PC-9 (cell line): ENCODE data around the gene ST6GALNAC6. TPM values are rescaled to one million over a fixed set of nuclear protein-coding genes. Genes with fewer than 3 reads are reported as not detected.
A peak's percentile ranks its signal among the peaks of the same experiment; 100 is the strongest.

Experiments used
- BruUV-seq: library from RNA; stranded (reverse); fragments of 400-500 nt; replicated peaks from 2 replicates; lab custom pipeline; 2021; lab: Mats Ljungman, UMichigan
- CTCF ChIA-PET: fragments of 300-600 bp; sonication (Branson Sonifier 250); formaldehyde crosslinking; loops from one replicate; lab custom pipeline; 2022; ENCODE audit warnings: antibody characterized with exemption; lab: Charles Lee
- POLR2A ChIA-PET: fragments of 300-600 bp; sonication (Branson Sonifier 250); formaldehyde crosslinking; loops from one replicate; lab custom pipeline; 2022; ENCODE audit warnings: antibody characterized with exemption; ENCODE audit not compliant: unreplicated experiment; lab: Charles Lee
- DNase-seq, 2 experiments: peaks; one replicate each; pipeline versions ENCODE4 v3.0.0 to v3.0.0-alpha.2; 2015 to 2022; ENCODE audit warnings: mixed read lengths in 1 of 2
- H2AFZ ChIP-seq: fragments of 200-600 bp; sonication (generic); 2 replicates; pipeline ENCODE4 v1.8.1; 2017; ENCODE audit warnings: antibody characterized with exemption
- H3F3A ChIP-seq: fragments of 200-600 bp; sonication (generic); 2 replicates; pipeline ENCODE4 v1.8.1; 2017; ENCODE audit warnings: antibody characterized with exemption, mild to moderate bottlenecking, low read depth; ENCODE audit not compliant: insufficient read depth
- H3K27ac ChIP-seq: fragments of 200-600 bp; sonication (generic); 2 replicates; pipeline ENCODE4 v1.6.1; 2016; ENCODE audit warnings: mixed run types
- H3K27me3 ChIP-seq: fragments of 200-600 bp; sonication (generic); 2 replicates; pipeline ENCODE4 v1.6.1; 2016; ENCODE audit warnings: low read depth, mixed run types; ENCODE audit not compliant: insufficient read depth
- H3K36me3 ChIP-seq: fragments of 200-600 bp; sonication (generic); 2 replicates; pipeline ENCODE4 v1.6.1; 2016; ENCODE audit warnings: low read depth, mixed run types
- H3K4me1 ChIP-seq: fragments of 200-600 bp; sonication (generic); replicated peaks from 2 replicates; pipeline ENCODE4 v1.6.1; 2016; ENCODE audit warnings: mixed run types; ENCODE audit not compliant: insufficient read depth
- H3K4me2 ChIP-seq: fragments of 200-600 bp; sonication (generic); 2 replicates; pipeline ENCODE4 v1.6.1; 2017; ENCODE audit warnings: mixed run types
- H3K4me3 ChIP-seq: fragments of 200-600 bp; sonication (generic); 2 replicates; pipeline ENCODE4 v1.6.1; 2016; ENCODE audit warnings: mixed run types
- H3K79me2 ChIP-seq: fragments of 200-600 bp; sonication (generic); 2 replicates; pipeline ENCODE4 v1.6.1; 2017; ENCODE audit warnings: low read depth, mixed run types
- H3K9me2 ChIP-seq: fragments of 200-600 bp; sonication (generic); 2 replicates; pipeline ENCODE4 v1.8.1; 2017; ENCODE audit warnings: mild to moderate bottlenecking; ENCODE audit not compliant: insufficient read depth
- H3K9me3 ChIP-seq: fragments of 200-600 bp; sonication (generic); 2 replicates; pipeline ENCODE4 v1.8.1; 2016; ENCODE audit warnings: low read depth; ENCODE audit not compliant: insufficient read depth
- H4K20me1 ChIP-seq: fragments of 200-600 bp; sonication (generic); 2 replicates; pipeline ENCODE4 v1.8.1; 2017; ENCODE audit not compliant: insufficient read depth
- EZH2 ChIP-seq: fragments of 200-600 bp; sonication (generic); IDR thresholded peaks from 2 replicates; pipeline ENCODE4 v1.8.0; 2017; ENCODE audit warnings: antibody characterized with exemption, low read depth
- intact Hi-C: fragments of 100-400 bp; cut with micrococcal nuclease; formaldehyde crosslinking; loops from one replicate; pipeline ENCODE4 v1.10.0; 2022; ENCODE audit not compliant: unreplicated experiment
- total RNA-seq: library from RNA; stranded (reverse); gene quantifications from 2 replicates; pipeline ENCODE4 v1.2.3, GENCODE V29; 2021
- TF ChIP-seq, protein P1 (sequence below): fragments of 200-600 bp; sonication (generic); conservative IDR thresholded peaks from 2 replicates; pipeline ENCODE4 v1.6.1; 2017; ENCODE audit warnings: mixed run types, antibody characterized with exemption, mild to moderate bottlenecking, moderate library complexity

The ST6GALNAC6 gene
- total RNA-seq, 1 experiment from 2014 or later: 23.3 TPM

DNA sequence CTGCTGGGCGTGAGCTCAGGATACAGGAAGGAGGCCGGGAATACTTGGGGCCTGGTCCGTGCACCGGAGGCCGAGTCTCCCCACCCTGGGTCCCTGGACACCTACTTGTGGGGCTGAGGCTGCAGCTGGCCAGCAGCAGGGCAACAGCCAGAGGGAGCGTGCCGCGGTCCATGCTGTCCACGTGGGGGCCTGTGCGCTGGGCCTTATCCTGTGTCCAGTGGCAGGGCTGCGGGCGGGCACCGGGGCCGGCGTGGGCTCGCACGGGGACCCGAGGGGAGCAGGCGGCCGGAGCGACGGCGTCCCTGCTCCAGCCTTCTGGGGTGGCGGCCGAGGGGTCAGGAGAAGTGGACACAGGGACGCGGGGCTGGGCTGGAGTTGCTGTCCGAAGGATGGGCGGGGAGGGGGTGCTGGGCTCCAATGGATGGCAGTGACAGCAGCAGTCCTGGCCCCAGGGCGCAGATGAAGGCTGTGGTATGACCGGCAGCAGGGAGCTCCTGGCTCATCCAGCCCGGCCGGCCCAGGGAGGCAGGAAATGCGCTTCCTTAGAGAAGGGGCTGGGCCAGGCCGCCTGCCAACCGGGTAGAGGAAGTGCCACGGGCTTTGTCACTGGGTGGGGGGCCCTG lies 45.1 kb downstream of the ST6GALNAC6 start, which contains the start of gene ENG:
ENG (minus strand) TSS at position 475 of the 623 bp plus-strand sequence; CDS start at position 172, 303 bp downstream.
- POLR2A ChIA-PET: interaction anchor here (0.5 to 0.6 kb wide), 5 partner anchors 53 to 1058 kb away, joined by 3 to 6 read pairs (median 3); no protein-coding TSS in a partner anchor
- CTCF ChIA-PET: interaction anchor here (1.0 to 1.6 kb wide), 3 partner anchors 15 to 69 kb away, joined by 3 to 4 read pairs (median 3); partner anchors contain the start of gene CDK9
- H3K4me2 ChIP-seq: peak within 1 kb of the TSS; percentile 81

DNA sequence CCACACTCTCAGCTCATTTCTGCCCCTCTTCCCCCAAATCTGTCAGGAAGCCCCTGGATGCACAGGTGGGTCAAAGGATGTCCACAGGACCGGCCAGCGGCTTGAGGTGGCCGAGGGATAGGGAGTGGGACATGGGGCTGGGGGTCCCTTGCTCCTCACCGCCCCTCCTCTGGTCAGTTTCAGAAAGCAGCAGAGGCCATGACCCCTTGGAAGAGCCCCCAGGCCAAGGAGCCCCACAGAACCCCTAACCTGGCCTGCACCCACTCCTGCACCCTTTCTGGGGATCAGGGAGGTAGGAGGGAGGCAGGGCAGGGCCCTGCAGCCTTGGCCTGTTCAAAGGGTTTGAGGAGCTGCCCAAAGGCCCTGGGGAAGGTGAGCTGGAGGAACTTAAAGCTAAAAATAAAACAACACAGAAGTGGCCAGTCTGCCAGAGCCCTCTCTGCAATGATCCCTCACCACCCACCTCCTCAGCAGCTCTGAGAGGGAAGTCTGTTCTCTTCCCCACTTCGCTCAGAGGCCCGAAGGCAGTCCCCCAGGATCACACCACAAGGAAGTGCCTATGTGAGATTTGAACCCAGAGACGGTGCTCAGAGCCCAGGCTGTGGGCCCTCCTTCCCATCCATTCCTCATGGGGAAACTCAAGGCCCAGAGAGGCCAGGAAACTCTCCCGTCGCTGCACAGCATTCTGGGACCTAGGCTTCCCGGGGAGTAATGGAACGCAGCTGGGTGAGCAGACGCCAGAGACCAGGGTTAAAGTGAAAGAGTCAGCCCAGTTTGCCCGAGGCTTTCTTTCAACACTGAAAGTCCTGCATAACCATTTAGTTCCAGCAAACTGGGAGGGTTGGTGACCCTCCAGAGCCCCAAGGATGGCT lies 45.9 kb downstream of the ST6GALNAC6 start:
- Histone ChIP-seq H3K4me3 (peak overlapping the region; percentile 54), H3K79me2 (no peaks in the 10 kb centered on the region), H3K36me3 (peaks cover 5% of the 10 kb centered on the region; the same call in 1 of the 2 replicates), H3K27me3 (no peaks in the 10 kb centered on the region), H4K20me1 (no peaks in the 10 kb centered on the region), H3K9me3 (peaks cover 16% of the 10 kb centered on the region), H3K4me1 (peaks cover 16% of the 10 kb centered on the region), H3K27ac (no peak overlapping the region), H3K4me2 (peak overlapping the region; percentile 81), H2AFZ (peak overlapping the region; percentile 76), H3K9me2 (no peaks in the 10 kb centered on the region), H3F3A (peaks cover 5% of the 10 kb centered on the region; the same call in 1 of the 2 replicates)
- no TSS peak for BruUV-seq
- ChIA-PET POLR2A (interaction anchor here (0.6 kb wide), 3 partner anchors 48 to 63 kb away, joined by 4 to 9 read pairs (median 6); no protein-coding TSS in a partner anchor), CTCF (interaction anchor here (0.6 to 1.6 kb wide), 4 partner anchors 16 to 68 kb away, joined by 3 to 6 read pairs (median 4); partner anchors contain the start of gene CDK9)
- DNase-seq: peak in 1 of 2 experiments; percentile 39
- intact Hi-C loops: loop anchor here (1.0 to 2.0 kb wide), 2 partner anchors 15 to 50 kb away; no protein-coding TSS in a partner anchor
- TF ChIP-seq EZH2: no peak
- TF ChIP-seq, protein P1, sequence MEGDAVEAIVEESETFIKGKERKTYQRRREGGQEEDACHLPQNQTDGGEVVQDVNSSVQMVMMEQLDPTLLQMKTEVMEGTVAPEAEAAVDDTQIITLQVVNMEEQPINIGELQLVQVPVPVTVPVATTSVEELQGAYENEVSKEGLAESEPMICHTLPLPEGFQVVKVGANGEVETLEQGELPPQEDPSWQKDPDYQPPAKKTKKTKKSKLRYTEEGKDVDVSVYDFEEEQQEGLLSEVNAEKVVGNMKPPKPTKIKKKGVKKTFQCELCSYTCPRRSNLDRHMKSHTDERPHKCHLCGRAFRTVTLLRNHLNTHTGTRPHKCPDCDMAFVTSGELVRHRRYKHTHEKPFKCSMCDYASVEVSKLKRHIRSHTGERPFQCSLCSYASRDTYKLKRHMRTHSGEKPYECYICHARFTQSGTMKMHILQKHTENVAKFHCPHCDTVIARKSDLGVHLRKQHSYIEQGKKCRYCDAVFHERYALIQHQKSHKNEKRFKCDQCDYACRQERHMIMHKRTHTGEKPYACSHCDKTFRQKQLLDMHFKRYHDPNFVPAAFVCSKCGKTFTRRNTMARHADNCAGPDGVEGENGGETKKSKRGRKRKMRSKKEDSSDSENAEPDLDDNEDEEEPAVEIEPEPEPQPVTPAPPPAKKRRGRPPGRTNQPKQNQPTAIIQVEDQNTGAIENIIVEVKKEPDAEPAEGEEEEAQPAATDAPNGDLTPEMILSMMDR: no peak

More for the DNA sequence above, 45.1 kb downstream of the ST6GALNAC6 start, which contains the start of gene ENG:
- H3K27ac ChIP-seq: no peak within 1 kb of the TSS
- no peaks in the 10 kb centered on the region for H3K9me2 ChIP-seq
- peak within 1 kb of the TSS; percentile 54 for H3K4me3 ChIP-seq
- H3K36me3 ChIP-seq: peaks cover 1% of the 10 kb centered on the region; the same call in 1 of the 2 replicates
- TF ChIP-seq, protein P1: no peak
- no peak for TF ChIP-seq EZH2
- peaks cover 8% of the 10 kb centered on the region for H3K9me3 ChIP-seq
- intact Hi-C loops: loop anchor here (1.0 to 2.0 kb wide), 2 partner anchors 15 to 51 kb away; no protein-coding TSS in a partner anchor
- DNase-seq: peak; percentile 43 to 78
- H3K4me1 ChIP-seq: peaks cover 16% of the 10 kb centered on the region
- peaks cover 5% of the 10 kb centered on the region; the same call in 1 of the 2 replicates for H3F3A ChIP-seq
- BruUV-seq: no TSS peak
- no peaks in the 10 kb centered on the region for H3K27me3 ChIP-seq
- H4K20me1 ChIP-seq: no peaks in the 10 kb centered on the region
- no peaks in the 10 kb centered on the region for H3K79me2 ChIP-seq
- H2AFZ ChIP-seq: peak within 1 kb of the TSS; percentile 76

DNA sequence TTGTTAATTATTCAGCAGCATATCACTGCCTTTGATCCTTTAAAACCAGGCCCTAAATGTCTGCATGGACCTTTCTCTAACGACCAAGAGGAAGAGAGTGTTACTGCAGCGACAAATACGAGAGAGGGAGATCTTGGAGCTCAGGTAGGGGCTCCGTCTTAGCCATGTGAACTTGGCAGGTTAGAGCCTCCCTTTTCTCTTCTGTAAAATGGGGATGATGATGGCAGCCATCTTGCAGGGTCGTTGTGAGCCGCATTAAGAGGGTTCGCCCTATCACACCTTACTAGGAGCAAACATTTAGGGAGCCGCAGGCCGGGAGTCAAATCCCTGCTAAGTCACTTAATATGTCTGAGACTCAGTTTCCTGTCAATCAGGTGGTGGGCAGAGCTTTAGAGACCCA lies 46.6 kb downstream of the ST6GALNAC6 start:
- Histone ChIP-seq H3K4me3 (no peak overlapping the region), H3K9me3 (peaks cover 18% of the 10 kb centered on the region), H3K4me2 (peak overlapping the region; percentile 81; the same call in 1 of the 2 replicates), H4K20me1 (no peaks in the 10 kb centered on the region), H3K27me3 (no peaks in the 10 kb centered on the region), H3K9me2 (no peaks in the 10 kb centered on the region), H3K79me2 (no peaks in the 10 kb centered on the region), H2AFZ (no peak overlapping the region), H3F3A (peaks cover 5% of the 10 kb centered on the region; the same call in 1 of the 2 replicates), H3K27ac (no peak overlapping the region), H3K36me3 (peaks cover 5% of the 10 kb centered on the region; the same call in 1 of the 2 replicates), H3K4me1 (peaks cover 16% of the 10 kb centered on the region)
- TF ChIP-seq, protein P1: no peak
- TF ChIP-seq EZH2: no peak
- BruUV-seq: no TSS peak
- DNase-seq: no peak
- CTCF ChIA-PET: no interaction called here
- intact Hi-C loops: no loop called here
- POLR2A ChIA-PET: no interaction called here
